ENCODE results near the gene TFE3.
"Not testable (repeated sequence)": the region's sequence is repeated elsewhere in the genome, so short reads cannot be mapped to it uniquely, and the experiment has no call there.

TFE3 gene

GRCh38 chrX:48983896-48984295 is 59.3 kb downstream of the TFE3 start:
- Histone ChIP-seq H3K27me3 (ENCODE audit: insufficient read depth, low read length, poor library complexity, severe bottlenecking) (no peaks in the 10 kb centered on the region), H3K9me2 (replicated peaks; ENCODE audit: low read depth, low read length) (no peaks in the 10 kb centered on the region), H3K9me3 (ENCODE audit: insufficient read depth, low read depth, low read length) (no peaks in the 10 kb centered on the region), H2AFZ (ENCODE audit: low read length) (no peak overlapping the region), H3K4me2 (ENCODE audit: low read depth, low read length, poor library complexity, severe bottlenecking) (no peak overlapping the region), H3K9ac (ENCODE audit: low read depth, low read length, poor library complexity, severe bottlenecking) (no peak overlapping the region), H3K79me2 (ENCODE audit: insufficient read depth, low read length) (no peaks in the 10 kb centered on the region), H3K36me3 (ENCODE audit: insufficient read depth, low read length) (peaks cover 22% of the 10 kb centered on the region; the same call in 1 of the 2 replicates), H4K20me1 (ENCODE audit: insufficient read depth, low read length, poor library complexity, severe bottlenecking) (no peaks in the 10 kb centered on the region), H3K4me1 (ENCODE audit: insufficient read depth, low read length, poor library complexity, severe bottlenecking) (no peaks in the 10 kb centered on the region), H3K4me3 (ENCODE audit: low read length, poor library complexity, severe bottlenecking) (no peak overlapping the region), H3F3A (ENCODE audit: low read depth) (no peaks in the 10 kb centered on the region)
- no peak for TF ChIP-seq CTCF (conservative IDR thresholded peaks at IDR 0.05; ENCODE audit: low read length)
- TF ChIP-seq EZH2phosphoT487 (IDR thresholded peaks at IDR 0.05; ENCODE audit: borderline replicate concordance) = no peak

DNA sequence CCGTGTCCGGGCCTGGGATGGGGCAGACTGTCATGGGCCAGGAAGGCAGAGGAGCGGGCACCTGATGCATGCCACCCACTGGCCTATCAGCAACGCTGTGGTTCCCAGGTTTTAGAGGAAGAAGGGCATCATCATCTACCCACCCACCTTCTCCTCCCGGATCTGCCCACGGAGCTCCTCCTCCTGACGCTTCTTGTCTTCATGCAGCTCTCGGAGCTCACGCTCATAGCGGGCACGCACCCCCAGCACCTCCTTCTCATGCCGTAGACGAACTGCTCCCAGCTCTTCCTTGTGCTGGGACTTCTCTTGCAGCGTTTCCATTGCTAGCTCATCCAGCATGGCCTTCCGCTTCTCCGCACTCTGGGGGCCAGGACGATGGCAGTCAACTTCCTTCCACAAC is 60.1 kb downstream of the TFE3 start:
- Histone ChIP-seq H3K9ac (ENCODE audit: low read depth, low read length, poor library complexity, severe bottlenecking) (no peak overlapping the region), H3K4me1 (ENCODE audit: insufficient read depth, low read length, poor library complexity, severe bottlenecking) (no peaks in the 10 kb centered on the region), H3K79me2 (ENCODE audit: insufficient read depth, low read length) (no peaks in the 10 kb centered on the region), H3K36me3 (ENCODE audit: insufficient read depth, low read length) (peaks cover 25% of the 10 kb centered on the region; the same call in 1 of the 2 replicates), H3F3A (ENCODE audit: low read depth) (no peaks in the 10 kb centered on the region), H3K4me3 (ENCODE audit: low read length, poor library complexity, severe bottlenecking) (no peak overlapping the region), H3K9me3 (ENCODE audit: insufficient read depth, low read depth, low read length) (no peaks in the 10 kb centered on the region), H2AFZ (ENCODE audit: low read length) (no peak overlapping the region), H4K20me1 (ENCODE audit: insufficient read depth, low read length, poor library complexity, severe bottlenecking) (no peaks in the 10 kb centered on the region), H3K4me2 (ENCODE audit: low read depth, low read length, poor library complexity, severe bottlenecking) (no peak overlapping the region), H3K9me2 (replicated peaks; ENCODE audit: low read depth, low read length) (no peaks in the 10 kb centered on the region), H3K27me3 (ENCODE audit: insufficient read depth, low read length, poor library complexity, severe bottlenecking) (no peaks in the 10 kb centered on the region)
- TF ChIP-seq CTCF (conservative IDR thresholded peaks at IDR 0.05; ENCODE audit: low read length) (no peak), EZH2phosphoT487 (IDR thresholded peaks at IDR 0.05; ENCODE audit: borderline replicate concordance) (no peak)

- Histone ChIP-seq H3K36me3 (ENCODE audit: insufficient read depth, low read length) (peaks cover 32% of the 10 kb centered on the region; the same call in 1 of the 2 replicates), H3K9me3 (ENCODE audit: insufficient read depth, low read depth, low read length) (no peaks in the 10 kb centered on the region), H3K79me2 (ENCODE audit: insufficient read depth, low read length) (no peaks in the 10 kb centered on the region), H2AFZ (ENCODE audit: low read length) (no peak overlapping the region), H4K20me1 (ENCODE audit: insufficient read depth, low read length, poor library complexity, severe bottlenecking) (no peaks in the 10 kb centered on the region), H3F3A (ENCODE audit: low read depth) (no peaks in the 10 kb centered on the region), H3K27me3 (ENCODE audit: insufficient read depth, low read length, poor library complexity, severe bottlenecking) (no peaks in the 10 kb centered on the region), H3K9ac (ENCODE audit: low read depth, low read length, poor library complexity, severe bottlenecking) (no peak overlapping the region), H3K4me3 (ENCODE audit: low read length, poor library complexity, severe bottlenecking) (no peak overlapping the region), H3K4me2 (ENCODE audit: low read depth, low read length, poor library complexity, severe bottlenecking) (no peak overlapping the region), H3K9me2 (replicated peaks; ENCODE audit: low read depth, low read length) (no peaks in the 10 kb centered on the region), H3K4me1 (ENCODE audit: insufficient read depth, low read length, poor library complexity, severe bottlenecking) (no peaks in the 10 kb centered on the region)
- no peak for TF ChIP-seq EZH2phosphoT487 (IDR thresholded peaks at IDR 0.05; ENCODE audit: borderline replicate concordance)
- TF ChIP-seq CTCF (conservative IDR thresholded peaks at IDR 0.05; ENCODE audit: low read length) = no peak
Observed at GRCh38 chrX:48981178-48981577, 62.0 kb downstream of the TFE3 start.

GRCh38 chrX:48980341-48980740 is 62.8 kb downstream of the TFE3 start:
- not testable (repeated sequence) for H4K20me1 ChIP-seq (ENCODE audit: insufficient read depth, low read length, poor library complexity, severe bottlenecking); H3K9me3 ChIP-seq (ENCODE audit: insufficient read depth, low read depth, low read length); H3K9me2 ChIP-seq (replicated peaks; ENCODE audit: low read depth, low read length)

More at GRCh38 chrX:48980341-48980740, 62.8 kb downstream of the TFE3 start:
- H3K4me1 ChIP-seq (ENCODE audit: insufficient read depth, low read length, poor library complexity, severe bottlenecking); H3K4me3 ChIP-seq (ENCODE audit: low read length, poor library complexity, severe bottlenecking); H3F3A ChIP-seq (ENCODE audit: low read depth); H3K4me2 ChIP-seq (ENCODE audit: low read depth, low read length, poor library complexity, severe bottlenecking); H3K27me3 ChIP-seq (ENCODE audit: insufficient read depth, low read length, poor library complexity, severe bottlenecking); H3K79me2 ChIP-seq (ENCODE audit: insufficient read depth, low read length); H3K9ac ChIP-seq (ENCODE audit: low read depth, low read length, poor library complexity, severe bottlenecking); H2AFZ ChIP-seq (ENCODE audit: low read length): not testable (repeated sequence)
- peaks cover 32% of the 10 kb centered on the region; the same call in 1 of the 2 replicates for H3K36me3 ChIP-seq (ENCODE audit: insufficient read depth, low read length)

All from Loucy (cell line).